ENCODE results near the gene LILRA2. TPM values are rescaled to one million over a fixed set of nuclear protein-coding genes. Genes with fewer than 3 reads are reported as not detected.
"Not testable (repeated sequence)": the region's sequence is repeated elsewhere in the genome, so short reads cannot be mapped to it uniquely, and the experiment has no call there.

Gene LILRA2
- polyA plus RNA-seq, 3 donors from 2014 or later = 0.58 to 9.7 (median 7.9) TPM

DNA sequence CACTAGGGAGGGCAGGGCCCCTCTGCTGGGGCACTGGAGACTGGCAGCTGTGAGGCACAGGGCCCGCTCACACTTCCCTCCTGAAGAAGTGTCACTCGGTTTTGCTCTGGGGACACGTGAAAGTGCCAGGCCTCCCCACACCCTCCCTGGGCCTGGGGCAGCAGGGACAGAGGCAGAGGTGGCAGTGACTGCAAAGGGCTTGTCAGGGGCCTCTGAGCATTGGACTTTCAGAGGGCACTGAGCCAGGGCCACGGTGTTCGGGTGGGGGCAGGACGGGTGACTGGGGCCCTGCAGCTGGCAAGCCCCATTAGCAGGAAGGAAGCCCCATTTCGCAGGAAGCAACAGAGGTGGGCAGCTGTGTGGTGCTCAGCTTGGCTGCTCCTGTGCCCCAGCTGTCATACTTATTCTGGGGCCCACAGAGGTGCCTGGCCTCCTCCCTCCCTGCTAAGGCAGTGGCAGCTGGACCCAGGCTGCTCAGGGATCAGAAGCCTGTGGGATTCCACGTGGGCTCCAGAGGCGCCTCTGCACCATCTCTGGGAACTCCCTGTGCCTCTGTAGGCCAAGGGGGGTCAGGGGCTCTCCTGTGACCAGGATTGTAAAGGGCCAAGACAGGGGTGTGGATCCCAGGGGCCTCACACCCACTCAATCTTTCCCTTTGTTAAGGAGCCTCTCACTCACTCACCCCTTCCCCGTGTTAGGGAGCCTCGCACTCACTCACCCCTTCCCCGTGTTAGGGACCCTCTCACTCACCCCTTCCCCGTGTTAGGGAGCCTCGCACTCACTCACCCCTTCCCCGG is 51.5 kb downstream of the LILRA2 start:
- Mint-ChIP-seq H3K36me3 (peaks cover 4 to 14% (median 11%) of the 10 kb centered on the region in 3 donors), H3K4me1 (peaks cover 54 to 73% of the 10 kb centered on the region in 2 donors), H3K4me3 (peak overlapping the region in 3 of 5 donors; percentile 15 to 88 (median 40)), H3K27ac (peak overlapping the region; percentile 78 to 97 (median 90))
- H3K27me3 Mint-ChIP-seq (ENCODE audit: low read depth in 3 of 3); H3K9me3 Mint-ChIP-seq: not testable (repeated sequence)
- DNase-seq = peak in 1 of 3 donors; percentile 30

DNA sequence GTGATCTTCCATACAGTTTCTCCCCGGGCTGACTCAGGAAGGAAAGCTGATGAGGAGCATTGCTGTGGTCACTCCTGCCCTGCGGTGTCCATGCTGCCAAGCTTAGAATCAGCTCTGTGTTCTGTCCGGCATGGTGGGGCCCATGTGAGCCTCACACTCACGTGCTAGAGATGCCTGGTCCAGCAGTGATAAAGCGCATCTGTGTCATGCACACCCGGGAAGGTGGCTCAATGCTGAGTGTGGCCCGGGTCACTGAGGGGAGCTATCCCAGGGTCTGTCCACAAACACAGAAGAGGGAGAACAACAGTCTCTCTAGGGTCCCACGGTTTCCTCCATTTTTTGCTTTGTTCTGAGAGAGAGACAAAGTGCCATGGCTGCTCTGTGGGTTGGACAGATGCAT is 53.2 kb downstream of the LILRA2 start:
- peaks cover 57 to 75% of the 10 kb centered on the region in 2 donors for H3K4me1 Mint-ChIP-seq
- H3K4me3 Mint-ChIP-seq = peak overlapping the region in 1 of 5 donors; percentile 21
- no peaks in the 10 kb centered on the region for H3K9me3 Mint-ChIP-seq
- peak overlapping the region in 4 of 6 donors; percentile 83 to 94 (median 90) for H3K27ac Mint-ChIP-seq
- no peak for DNase-seq
- peaks cover 4 to 14% (median 11%) of the 10 kb centered on the region in 3 donors for H3K36me3 Mint-ChIP-seq
- peaks cover 0 to 11% (median 0%) of the 10 kb centered on the region in 3 donors for H3K27me3 Mint-ChIP-seq (ENCODE audit: low read depth in 3 of 3)

DNA sequence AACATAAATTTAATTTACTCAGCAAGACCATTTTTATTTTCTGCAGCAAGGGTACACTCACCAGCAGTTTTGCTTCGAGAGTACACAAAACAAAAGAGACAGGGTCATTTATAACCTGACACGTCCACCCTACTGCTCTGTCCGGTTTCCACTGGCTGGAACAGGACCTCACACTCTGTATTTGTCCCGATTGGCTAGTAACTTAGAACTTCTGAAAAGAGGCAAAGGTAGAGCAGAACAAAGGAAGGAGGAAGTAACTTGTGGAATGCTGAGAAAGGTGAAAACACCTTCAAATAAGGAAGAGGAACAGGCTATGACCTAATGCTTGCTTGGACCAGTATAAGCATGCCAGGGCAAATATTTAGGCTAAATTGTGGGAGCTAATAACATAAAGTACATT is 54.3 kb downstream of the LILRA2 start:
- Mint-ChIP-seq H3K36me3 (peaks cover 4 to 11% (median 10%) of the 10 kb centered on the region in 3 donors), H3K27me3 (ENCODE audit: low read depth in 3 of 3) (peaks cover 0 to 11% (median 1%) of the 10 kb centered on the region in 3 donors), H3K4me1 (peaks cover 47 to 63% of the 10 kb centered on the region in 2 donors), H3K27ac (peak overlapping the region in 3 of 6 donors; percentile 42 to 68 (median 47))
- DNase-seq, H3K4me3 Mint-ChIP-seq, H3K9me3 Mint-ChIP-seq: not testable (repeated sequence)

DNA sequence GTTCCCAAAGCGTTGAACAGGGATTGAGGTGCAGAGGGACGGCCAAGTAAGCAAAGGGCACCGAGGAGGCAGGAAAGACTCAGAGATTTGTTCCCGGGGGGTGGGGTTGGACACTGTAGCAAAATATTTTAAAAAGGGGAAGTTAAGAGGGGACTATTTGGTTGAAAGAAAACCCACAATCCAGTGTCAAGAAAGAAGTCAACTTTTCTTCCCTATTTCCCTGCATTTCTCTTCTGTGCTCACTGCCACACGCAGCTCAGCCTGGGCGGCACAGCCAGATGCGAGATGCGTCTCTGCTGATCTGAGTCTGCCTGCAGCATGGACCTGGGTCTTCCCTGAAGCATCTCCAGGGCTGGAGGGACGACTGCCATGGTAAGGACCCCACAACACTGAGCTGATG is 56.7 kb downstream of the LILRA2 start, which contains the start of gene LILRB1:
LILRB1 (plus strand) TSS at position 223 of the 400 bp plus-strand sequence. CDS start 590 bp downstream, outside the sequence.
- peaks cover 0 to 12% (median 1%) of the 10 kb centered on the region in 3 donors for H3K27me3 Mint-ChIP-seq (ENCODE audit: low read depth in 3 of 3)
- DNase-seq, H3K9me3 Mint-ChIP-seq: not testable (repeated sequence)
- peaks cover 32 to 52% of the 10 kb centered on the region in 2 donors for H3K4me1 Mint-ChIP-seq
- peak within 1 kb of the TSS in 4 of 6 donors; percentile 10 to 52 (median 21) for H3K27ac Mint-ChIP-seq
- H3K4me3 Mint-ChIP-seq = peak within 1 kb of the TSS; percentile 21 to 71 (median 48)
- H3K36me3 Mint-ChIP-seq = peaks cover 4 to 11% (median 10%) of the 10 kb centered on the region in 3 donors

DNA sequence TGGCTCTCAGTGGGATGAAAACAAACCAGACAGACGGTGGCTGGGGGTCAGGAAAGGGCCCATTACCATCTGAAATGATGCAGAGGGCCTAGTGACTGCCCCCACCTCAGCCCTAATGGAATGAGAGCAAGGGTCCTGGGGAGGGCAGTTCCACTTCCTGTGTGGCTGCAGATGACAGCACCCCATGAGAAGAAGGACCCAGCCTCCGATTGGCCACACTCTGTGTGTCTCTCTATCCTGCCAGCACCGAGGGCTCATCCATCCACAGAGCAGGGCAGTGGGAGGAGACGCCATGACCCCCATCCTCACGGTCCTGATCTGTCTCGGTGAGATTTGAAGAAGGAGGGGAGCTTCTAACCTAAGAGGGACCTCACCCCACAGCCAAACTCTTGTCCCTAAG is 57.2 kb downstream of the LILRA2 start:
- H3K4me3 Mint-ChIP-seq = peak overlapping the region in 4 of 5 donors; percentile 21 to 71 (median 51)
- peak overlapping the region in 1 of 6 donors; percentile 52 for H3K27ac Mint-ChIP-seq
- no peaks in the 10 kb centered on the region for H3K9me3 Mint-ChIP-seq
- peaks cover 0 to 12% (median 1%) of the 10 kb centered on the region in 3 donors for H3K27me3 Mint-ChIP-seq (ENCODE audit: low read depth in 3 of 3)
- H3K4me1 Mint-ChIP-seq = peaks cover 26 to 47% of the 10 kb centered on the region in 2 donors
- peaks cover 4 to 11% (median 10%) of the 10 kb centered on the region in 3 donors for H3K36me3 Mint-ChIP-seq
- no peak for DNase-seq

DNA sequence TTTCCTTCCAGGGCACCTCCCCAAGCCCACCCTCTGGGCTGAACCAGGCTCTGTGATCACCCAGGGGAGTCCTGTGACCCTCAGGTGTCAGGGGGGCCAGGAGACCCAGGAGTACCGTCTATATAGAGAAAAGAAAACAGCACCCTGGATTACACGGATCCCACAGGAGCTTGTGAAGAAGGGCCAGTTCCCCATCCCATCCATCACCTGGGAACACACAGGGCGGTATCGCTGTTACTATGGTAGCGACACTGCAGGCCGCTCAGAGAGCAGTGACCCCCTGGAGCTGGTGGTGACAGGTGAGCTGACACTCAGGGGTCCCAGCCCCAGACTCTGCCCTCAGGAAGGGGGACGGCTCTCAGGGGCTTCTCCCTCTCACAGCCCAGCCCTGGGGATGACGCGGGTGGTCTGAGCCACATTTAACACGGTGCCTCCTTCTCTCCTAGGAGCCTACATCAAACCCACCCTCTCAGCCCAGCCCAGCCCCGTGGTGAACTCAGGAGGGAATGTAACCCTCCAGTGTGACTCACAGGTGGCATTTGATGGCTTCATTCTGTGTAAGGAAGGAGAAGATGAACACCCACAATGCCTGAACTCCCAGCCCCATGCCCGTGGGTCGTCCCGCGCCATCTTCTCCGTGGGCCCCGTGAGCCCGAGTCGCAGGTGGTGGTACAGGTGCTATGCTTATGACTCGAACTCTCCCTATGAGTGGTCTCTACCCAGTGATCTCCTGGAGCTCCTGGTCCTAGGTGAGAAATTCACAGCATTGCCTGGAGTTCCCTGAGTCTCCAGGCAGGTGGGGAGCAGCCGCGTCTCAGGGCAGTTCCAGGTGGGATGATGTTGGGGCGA is 58.1 kb downstream of the LILRA2 start:
- DNase-seq, H3K4me3 Mint-ChIP-seq, H3K9me3 Mint-ChIP-seq: not testable (repeated sequence)
- Mint-ChIP-seq H3K27me3 (ENCODE audit: low read depth in 3 of 3) (peaks cover 0 to 15% (median 1%) of the 10 kb centered on the region in 3 donors), H3K4me1 (peaks cover 18 to 37% of the 10 kb centered on the region in 2 donors), H3K27ac (peak overlapping the region in 1 of 6 donors; percentile 30), H3K36me3 (peaks cover 4 to 10% (median 9%) of the 10 kb centered on the region in 3 donors)

DNA sequence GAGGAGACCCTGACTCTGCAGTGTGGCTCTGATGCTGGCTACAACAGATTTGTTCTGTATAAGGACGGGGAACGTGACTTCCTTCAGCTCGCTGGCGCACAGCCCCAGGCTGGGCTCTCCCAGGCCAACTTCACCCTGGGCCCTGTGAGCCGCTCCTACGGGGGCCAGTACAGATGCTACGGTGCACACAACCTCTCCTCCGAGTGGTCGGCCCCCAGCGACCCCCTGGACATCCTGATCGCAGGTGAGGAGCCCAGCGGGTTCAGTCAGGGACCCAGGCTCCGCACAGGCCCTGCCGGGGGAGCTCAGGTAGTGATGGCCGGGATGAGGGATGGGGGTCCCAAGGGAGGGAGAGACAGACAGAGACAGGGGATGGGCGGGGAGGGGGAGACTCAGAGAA is 58.9 kb downstream of the LILRA2 start:
- DNase-seq, H3K9me3 Mint-ChIP-seq, H3K4me3 Mint-ChIP-seq: not testable (repeated sequence)
- H3K36me3 Mint-ChIP-seq = peaks cover 4 to 12% (median 4%) of the 10 kb centered on the region in 3 donors
- peaks cover 0 to 15% (median 1%) of the 10 kb centered on the region in 3 donors for H3K27me3 Mint-ChIP-seq (ENCODE audit: low read depth in 3 of 3)
- peak overlapping the region in 1 of 6 donors; percentile 30 for H3K27ac Mint-ChIP-seq
- H3K4me1 Mint-ChIP-seq = peaks cover 15 to 29% of the 10 kb centered on the region in 2 donors

DNA sequence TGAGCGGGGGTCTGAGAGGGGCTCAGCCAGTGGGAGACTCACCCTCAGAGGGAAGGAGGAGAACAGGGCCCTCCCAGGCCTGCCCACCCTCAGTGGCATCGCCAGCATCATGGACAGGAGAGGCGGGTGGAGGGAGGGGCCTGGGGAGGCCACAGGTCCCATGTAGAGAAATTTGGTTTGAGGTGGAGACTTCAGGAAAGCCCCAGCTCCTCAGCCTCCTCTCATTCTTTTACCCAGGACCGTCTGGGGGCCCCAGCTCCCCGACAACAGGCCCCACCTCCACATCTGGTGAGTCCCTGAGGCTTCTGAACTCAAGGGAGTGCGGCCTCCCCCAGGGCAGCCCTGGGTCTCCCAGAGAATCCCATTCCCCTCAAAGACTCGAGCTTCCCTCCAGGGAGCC is 59.8 kb downstream of the LILRA2 start:
- Mint-ChIP-seq H3K9me3 (no peaks in the 10 kb centered on the region), H3K27me3 (ENCODE audit: low read depth in 3 of 3) (peaks cover 0 to 15% (median 1%) of the 10 kb centered on the region in 3 donors), H3K4me3 (no peak overlapping the region), H3K27ac (no peak overlapping the region), H3K36me3 (peaks cover 3 to 7% (median 4%) of the 10 kb centered on the region in 3 donors), H3K4me1 (peaks cover 15 to 21% of the 10 kb centered on the region in 2 donors)
- no peak for DNase-seq

DNA sequence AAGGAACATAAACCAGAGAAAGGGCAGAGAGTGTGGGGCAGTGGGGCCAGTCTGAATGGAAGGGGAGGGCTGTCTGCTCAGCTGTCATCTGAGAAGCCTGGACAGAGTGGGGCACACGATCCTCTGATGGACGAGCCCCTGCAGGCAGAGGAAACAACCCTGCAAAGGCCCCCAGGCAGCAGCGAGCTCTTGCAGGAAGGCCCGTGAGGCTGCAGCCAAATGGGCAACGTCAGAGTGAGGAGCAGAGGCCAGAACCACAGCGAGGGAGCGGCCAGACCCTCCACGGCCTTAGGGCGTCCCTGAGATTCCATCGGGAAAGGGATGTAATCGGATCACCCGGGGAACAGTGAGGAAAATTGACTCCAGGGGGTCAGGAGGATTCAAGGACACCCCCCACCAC is 62.5 kb downstream of the LILRA2 start:
- H3K27me3 Mint-ChIP-seq (ENCODE audit: low read depth in 3 of 3) = peaks cover 2 to 13% (median 8%) of the 10 kb centered on the region in 3 donors
- not testable (repeated sequence) for H3K9me3 Mint-ChIP-seq, H3K4me1 Mint-ChIP-seq, H3K36me3 Mint-ChIP-seq, H3K4me3 Mint-ChIP-seq, DNase-seq, H3K27ac Mint-ChIP-seq

DNA sequence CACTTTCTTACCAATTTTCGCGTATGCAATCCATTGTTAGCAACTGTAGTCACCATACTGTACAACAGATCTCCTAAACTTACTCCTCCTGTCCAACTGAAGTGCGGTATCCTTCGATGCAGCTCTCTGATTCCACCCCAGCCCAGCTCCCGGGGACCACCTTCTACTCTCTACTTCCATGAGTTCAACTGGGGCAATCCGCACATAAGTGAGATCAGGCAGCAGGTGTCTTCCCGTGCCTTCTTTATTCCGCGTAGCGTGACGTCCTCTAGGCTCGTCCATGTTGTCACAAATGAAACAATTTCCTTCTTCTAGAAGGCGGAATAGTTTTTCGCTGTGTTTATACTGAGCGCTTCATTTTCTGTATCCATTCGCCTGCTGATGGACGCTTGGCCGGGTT is 65.1 kb downstream of the LILRA2 start:
- H3K9me3 Mint-ChIP-seq = peaks cover 0 to 2% (median 0%) of the 10 kb centered on the region in 6 donors
- no peaks in the 10 kb centered on the region for H3K4me1 Mint-ChIP-seq
- H3K4me3 Mint-ChIP-seq = no peak overlapping the region
- H3K27ac Mint-ChIP-seq = no peak overlapping the region
- H3K27me3 Mint-ChIP-seq (ENCODE audit: low read depth in 3 of 3) = peaks cover 5 to 14% (median 6%) of the 10 kb centered on the region in 3 donors
- no peak for DNase-seq
- H3K36me3 Mint-ChIP-seq = peaks cover 0 to 7% (median 0%) of the 10 kb centered on the region in 3 donors

Other genes starting within 250 kb of the LILRA2 start
- gene LILRA4, start 234.6 kb upstream of the LILRA2 start, polyA plus RNA-seq = 1 to 10 TPM; 2.3 to 6.6 (median 2.8) TPM
- 100 to 1,000 TPM in 2 of 3 donors, 10 to 100 TPM in 1; 86.9 to 247 (median 126) TPM for gene LAIR1, start 208.9 kb upstream of the LILRA2 start, polyA plus RNA-seq
- gene TTYH1, start 158.3 kb upstream of the LILRA2 start, polyA plus RNA-seq = 1 to 10 TPM in 1 of 3 donors, under 1 TPM in 1, not detected in 1; 0.48 to 1.5 TPM
- 1 to 10 TPM; 3.2 to 8.6 (median 3.2) TPM for gene LENG8, start 124.6 kb upstream of the LILRA2 start, polyA plus RNA-seq
- gene LENG9, start 110.0 kb upstream of the LILRA2 start, polyA plus RNA-seq = under 1 TPM in 1 of 3 donors, not detected in 2; 0.75 TPM
- not detected for gene CDC42EP5, start 100.5 kb upstream of the LILRA2 start, polyA plus RNA-seq
- gene LAIR2, start 71.0 kb upstream of the LILRA2 start, polyA plus RNA-seq = 100 to 1,000 TPM in 2 of 3 donors, 10 to 100 TPM in 1; 77.7 to 463 (median 183) TPM
- 1 to 10 TPM in 2 of 3 donors, under 1 TPM in 1; 0.47 to 3.4 (median 1.1) TPM for gene LILRA1, start 19.8 kb downstream of the LILRA2 start, polyA plus RNA-seq
- gene LILRB1, start 56.7 kb downstream of the LILRA2 start, polyA plus RNA-seq = 10 to 100 TPM in 1 of 3 donors, 1 to 10 TPM in 2; 4.7 to 12.8 (median 9.1) TPM
- 1 to 10 TPM in 1 of 3 donors, under 1 TPM in 2; 0.27 to 7.4 (median 0.69) TPM for gene LILRB4, start 89.2 kb downstream of the LILRA2 start, polyA plus RNA-seq
- gene KIR3DL3, start 150.7 kb downstream of the LILRA2 start, polyA plus RNA-seq = not detected
- 10 to 100 TPM; 38.6 to 81.1 (median 72.4) TPM for gene KIR2DL3, start 164.7 kb downstream of the LILRA2 start, polyA plus RNA-seq
- 10 to 100 TPM; 56.9 to 93.2 (median 74.6) TPM for gene KIR2DL1, start 196.0 kb downstream of the LILRA2 start, polyA plus RNA-seq
- 10 to 100 TPM; 26.5 to 67.2 (median 61.6) TPM for gene KIR2DL4, start 229.8 kb downstream of the LILRA2 start, polyA plus RNA-seq
- gene KIR3DL1, start 242.7 kb downstream of the LILRA2 start, polyA plus RNA-seq = 100 to 1,000 TPM; 140 to 162 (median 144) TPM

All from immature natural killer cell (primary cell).